Iris pigment epithelial cell (primary cell): ENCODE measurements around the gene MTF2.

Source experiments
- DNase-seq: peaks from one replicate; pipeline ENCODE4 v3.0.0-alpha.2; 2011; ENCODE audit warnings: low read depth

MTF2 gene

DNA sequence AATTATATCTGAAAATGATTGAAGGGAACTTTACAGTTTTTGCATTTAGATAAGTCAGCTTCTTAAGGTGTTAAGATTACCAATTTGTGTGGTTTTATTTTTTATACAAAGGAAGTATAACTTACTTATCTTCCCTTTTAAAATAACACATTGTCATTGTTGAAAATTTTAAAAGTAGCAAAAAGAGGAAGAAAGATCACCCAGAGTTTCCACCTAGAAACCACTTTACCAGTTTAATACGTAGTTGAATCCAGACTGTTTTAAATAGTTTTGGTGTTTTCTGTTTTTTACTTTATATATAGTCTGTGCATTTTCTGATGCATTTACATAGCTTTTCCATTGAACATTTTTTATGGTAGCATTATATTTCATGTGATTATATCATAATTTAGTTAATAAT is 107.6 kb downstream of the MTF2 start:
- no peak for DNase-seq
